Measurements from ENCODE around the gene TNNI3K. TPM values are rescaled to one million over a fixed set of nuclear protein-coding genes. Genes with fewer than 3 reads are reported as not detected.

The TNNI3K gene
- total RNA-seq, 2 donors from 2014 or later: 0.52 to 1.2 TPM

DNA sequence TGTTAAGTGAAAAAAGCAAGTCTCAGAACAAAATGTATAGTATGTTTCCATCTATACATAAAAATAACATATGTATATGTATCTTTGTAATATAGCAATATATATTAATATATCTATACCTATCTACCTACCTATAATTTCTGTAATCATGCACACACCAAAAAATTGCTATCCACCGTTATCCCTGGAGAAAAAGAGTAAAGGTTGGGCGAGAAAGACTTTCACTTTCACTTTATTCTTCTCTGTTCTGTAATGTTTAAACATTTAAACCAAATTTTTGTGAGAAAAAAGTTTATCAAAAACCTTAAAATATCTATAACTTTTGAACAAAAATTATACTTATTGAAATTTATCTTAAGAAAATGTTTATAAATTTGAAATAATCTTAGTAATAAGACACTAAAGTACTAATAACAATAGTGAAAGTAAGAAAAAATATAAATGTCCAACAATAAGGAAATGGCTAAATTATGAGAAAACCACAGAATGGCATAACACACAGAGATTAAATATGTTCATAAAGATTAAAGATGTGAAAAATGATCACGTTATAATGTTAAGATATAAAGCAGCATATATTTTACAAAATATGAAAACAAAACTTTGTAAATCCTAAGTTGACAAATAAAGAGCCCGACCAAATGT is 351.2 kb downstream of the TNNI3K start:
- Mint-ChIP-seq H3K4me3 (peak overlapping the region; percentile 46), H3K4me1 (no peaks in the 10 kb centered on the region), H3K27ac (no peak overlapping the region), H3K9me3 (no peaks in the 10 kb centered on the region), H3K36me3 (ENCODE audit: low read depth) (no peaks in the 10 kb centered on the region), H3K27me3 (peaks cover 10% of the 10 kb centered on the region)
- ATAC-seq (replicated peaks): no peak

GRCh38 chr1:74587888-74588287 is 352.7 kb downstream of the TNNI3K start:
- peaks cover 12% of the 10 kb centered on the region for H3K27me3 Mint-ChIP-seq
- H3K9me3 Mint-ChIP-seq: no peaks in the 10 kb centered on the region
- H3K4me1 Mint-ChIP-seq: no peaks in the 10 kb centered on the region
- H3K36me3 Mint-ChIP-seq (ENCODE audit: low read depth): no peaks in the 10 kb centered on the region
- ATAC-seq (replicated peaks): no peak
- no peak overlapping the region for H3K4me3 Mint-ChIP-seq
- no peak overlapping the region for H3K27ac Mint-ChIP-seq

GRCh38 chr1:74590288-74590687 is 355.1 kb downstream of the TNNI3K start:
- Mint-ChIP-seq H3K4me1 (no peaks in the 10 kb centered on the region), H3K4me3 (no peak overlapping the region), H3K27ac (no peak overlapping the region), H3K27me3 (peaks cover 11% of the 10 kb centered on the region), H3K36me3 (ENCODE audit: low read depth) (no peaks in the 10 kb centered on the region), H3K9me3 (no peaks in the 10 kb centered on the region)
- ATAC-seq (replicated peaks): no peak

GRCh38 chr1:74591949-74592348 is 356.8 kb downstream of the TNNI3K start:
- Mint-ChIP-seq H3K27me3 (peaks cover 11% of the 10 kb centered on the region), H3K36me3 (ENCODE audit: low read depth) (no peaks in the 10 kb centered on the region), H3K27ac (no peak overlapping the region), H3K4me1 (no peaks in the 10 kb centered on the region), H3K4me3 (no peak overlapping the region), H3K9me3 (no peaks in the 10 kb centered on the region)
- no peak for ATAC-seq (replicated peaks)

GRCh38 chr1:74592580-74593355 is 357.6 kb downstream of the TNNI3K start:
- H3K27me3 Mint-ChIP-seq: peaks cover 11% of the 10 kb centered on the region
- no peak for ATAC-seq (replicated peaks)
- H3K36me3 Mint-ChIP-seq (ENCODE audit: low read depth): no peaks in the 10 kb centered on the region
- no peaks in the 10 kb centered on the region for H3K9me3 Mint-ChIP-seq
- no peak overlapping the region for H3K4me3 Mint-ChIP-seq
- H3K27ac Mint-ChIP-seq: no peak overlapping the region
- no peaks in the 10 kb centered on the region for H3K4me1 Mint-ChIP-seq

Other genes starting within 250 kb of the TNNI3K start
- gene LRRIQ3, start 37.2 kb upstream of the TNNI3K start, total RNA-seq: 1 to 10 TPM; 1.5 to 1.7 TPM
- 10 to 100 TPM; 14.0 to 15.8 TPM for gene FPGT, start 37.1 kb upstream of the TNNI3K start, total RNA-seq